HAP-1 (cell line): ENCODE measurements around the gene EXOSC3.
"Not testable (repeated sequence)": the region's sequence is repeated elsewhere in the genome, so short reads cannot be mapped to it uniquely, and the experiment has no call there.

ENCODE experiments used
- DNase-seq, 2 experiments: peaks; one replicate each; pipeline ENCODE4 v3.0.0-alpha.2; 2016 to 2020; ENCODE audit warnings: low spot score in 2 of 2
- H3K27me3 ChIP-seq: fragments of 250-450 bp; sonication (Bioruptor Pico); 2 replicates; pipeline ENCODE4 v1.5.1; 2020; ENCODE audit warnings: low read depth, mild to moderate bottlenecking, moderate library complexity
- H3K36me3 ChIP-seq: fragments of 250-450 bp; sonication (Bioruptor Pico); replicated peaks from 2 replicates; pipeline ENCODE4 v1.5.1; 2020; ENCODE audit warnings: mild to moderate bottlenecking
- H3K4me1 ChIP-seq: fragments of 250-450 bp; sonication (Bioruptor Pico); 2 replicates; pipeline ENCODE4 v1.5.1; 2020; ENCODE audit warnings: mild to moderate bottlenecking
- H3K4me3 ChIP-seq: fragments of 250-450 bp; sonication (Bioruptor Pico); 2 replicates; pipeline ENCODE4 v1.5.1; 2020; ENCODE audit warnings: mild to moderate bottlenecking, moderate library complexity
- H3K9me3 ChIP-seq: fragments of 250-450 bp; sonication (Bioruptor Pico); 2 replicates; pipeline ENCODE4 v1.5.1; 2020; ENCODE audit warnings: mild to moderate bottlenecking, moderate library complexity
- in situ Hi-C: fragments of 300-500 bp; cut with MboI; formaldehyde crosslinking; loops from 3 replicates; pipeline ENCODE4 v1.14.3; 2020; ENCODE audit warnings: low sequenced_read_pairs, inconsistent platforms, mixed read lengths

Gene EXOSC3

GRCh38 chr9:37798677-37799076 is 13.8 kb upstream of the EXOSC3 start:
- in situ Hi-C loops: no loop called here
- Histone ChIP-seq H3K27me3 (no peaks in the 10 kb centered on the region), H3K9me3 (no peaks in the 10 kb centered on the region), H3K4me1 (peaks cover 12% of the 10 kb centered on the region), H3K4me3 (no peak overlapping the region), H3K36me3 (no peaks in the 10 kb centered on the region)
- no peak for DNase-seq

DNA sequence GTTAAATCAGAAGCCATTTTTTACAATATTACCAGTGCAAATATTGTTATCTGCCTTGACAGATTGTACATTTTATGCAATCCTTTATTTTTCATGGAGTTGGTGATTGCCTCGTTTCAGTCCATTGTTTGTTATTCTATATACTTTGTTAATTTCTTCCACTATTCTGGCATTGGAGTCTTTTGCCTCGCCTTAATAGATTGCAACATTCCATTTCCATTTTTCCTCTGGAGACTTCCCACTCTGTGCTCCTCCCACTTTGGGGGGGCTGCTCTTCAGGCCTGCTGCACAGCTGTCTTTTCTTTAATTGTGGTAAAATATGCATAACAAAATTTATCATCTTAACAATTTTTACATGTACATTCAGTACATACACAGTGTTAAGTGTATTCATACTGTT is 11.4 kb upstream of the EXOSC3 start:
- H3K36me3 ChIP-seq: no peaks in the 10 kb centered on the region
- no peak overlapping the region for H3K4me3 ChIP-seq
- H3K4me1 ChIP-seq: peaks cover 5% of the 10 kb centered on the region
- H3K27me3 ChIP-seq: no peaks in the 10 kb centered on the region
- DNase-seq: no peak
- H3K9me3 ChIP-seq: no peaks in the 10 kb centered on the region
- in situ Hi-C loops: no loop called here

- no peak for DNase-seq
- Histone ChIP-seq H3K27me3 (no peaks in the 10 kb centered on the region), H3K9me3 (no peaks in the 10 kb centered on the region), H3K36me3 (no peaks in the 10 kb centered on the region), H3K4me3 (no peak overlapping the region), H3K4me1 (no peaks in the 10 kb centered on the region)
- in situ Hi-C loops: no loop called here
Observed at GRCh38 chr9:37792122-37792521, 7.3 kb upstream of the EXOSC3 start.

DNA sequence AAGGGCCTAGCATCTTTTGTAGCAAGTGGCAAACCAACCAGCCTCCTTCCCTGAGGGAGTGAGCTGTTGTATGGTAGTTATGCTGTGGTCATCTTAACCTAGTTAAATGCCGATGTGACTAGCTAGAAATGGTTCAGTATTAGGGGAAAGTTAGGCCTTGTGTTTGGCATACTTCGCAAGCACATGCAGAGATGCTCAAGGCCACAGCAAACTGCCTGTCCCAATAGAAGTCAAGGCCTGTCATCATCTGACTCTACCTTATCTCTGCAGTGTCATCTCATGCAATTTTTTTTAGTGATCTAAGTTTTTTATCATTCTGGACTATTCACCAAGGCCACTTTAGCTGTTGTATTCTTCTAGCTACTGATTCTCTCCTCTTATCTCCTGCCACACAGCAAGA is 5.2 kb upstream of the EXOSC3 start:
- H3K4me1 ChIP-seq: 0 out of 2 replicates have a peak, but pooled peaks cover 3% of the 10 kb centered on the region
- DNase-seq: no peak
- in situ Hi-C loops: no loop called here
- no peaks in the 10 kb centered on the region for H3K9me3 ChIP-seq
- no peaks in the 10 kb centered on the region for H3K27me3 ChIP-seq
- no peaks in the 10 kb centered on the region for H3K36me3 ChIP-seq
- no peak overlapping the region for H3K4me3 ChIP-seq

DNA sequence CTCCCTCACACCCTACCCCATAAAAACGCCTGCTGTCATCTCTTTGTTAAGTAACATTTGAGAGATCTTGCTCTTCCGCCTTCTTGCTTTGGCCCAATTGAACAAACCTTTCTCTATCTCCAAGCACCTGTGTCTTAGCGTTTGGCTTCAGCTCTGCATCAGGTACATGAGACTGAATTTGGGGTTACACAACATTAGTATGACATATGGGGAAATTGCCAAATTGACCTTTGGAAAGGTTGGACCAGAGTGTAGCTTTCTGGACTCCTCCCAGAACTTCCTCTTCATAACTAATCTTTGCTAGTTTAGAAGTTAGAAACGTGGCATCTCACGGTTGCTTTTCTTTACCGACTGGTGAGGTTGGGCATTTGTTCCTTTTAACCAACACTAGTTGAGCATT is 3.5 kb upstream of the EXOSC3 start:
- H3K4me3 ChIP-seq: no peak overlapping the region
- DNase-seq: no peak
- H3K4me1 ChIP-seq: peaks cover 9% of the 10 kb centered on the region
- no peaks in the 10 kb centered on the region for H3K9me3 ChIP-seq
- no peaks in the 10 kb centered on the region for H3K27me3 ChIP-seq
- in situ Hi-C loops: no loop called here
- H3K36me3 ChIP-seq: peaks cover 6% of the 10 kb centered on the region

DNA sequence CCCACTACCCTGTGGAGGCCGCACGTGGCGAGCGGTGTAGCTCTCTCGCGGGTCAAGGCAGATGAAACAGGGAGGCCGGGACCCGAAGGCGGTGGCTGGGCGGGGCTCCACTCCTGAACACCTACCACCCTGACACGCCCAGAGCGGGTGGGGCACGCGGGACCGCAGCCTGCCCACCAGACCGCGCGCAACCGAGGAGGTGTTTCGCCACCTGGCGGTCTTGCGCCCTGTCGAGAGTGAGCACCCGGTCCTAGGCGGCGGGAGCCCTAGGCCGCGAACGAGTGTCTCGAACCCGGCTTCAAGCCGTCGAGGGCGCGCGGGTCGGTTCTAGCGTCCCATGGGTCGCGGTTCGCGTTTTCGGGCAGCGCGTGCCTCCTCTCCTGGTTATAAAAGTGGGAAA is 2.2 kb upstream of the EXOSC3 start:
- in situ Hi-C loops: no loop called here
- H3K4me3 ChIP-seq: no peak overlapping the region

GRCh38 chr9:37784291-37784615 is 611 bp downstream of the EXOSC3 start:
- in situ Hi-C loops: no loop called here
- DNase-seq: no peak
- Histone ChIP-seq H3K9me3 (no peaks in the 10 kb centered on the region), H3K4me3 (peak overlapping the region; percentile 98), H3K27me3 (no peaks in the 10 kb centered on the region), H3K36me3 (peaks cover 47% of the 10 kb centered on the region), H3K4me1 (peaks cover 13% of the 10 kb centered on the region)

More for the DNA sequence above, 2.2 kb upstream of the EXOSC3 start:
- Histone ChIP-seq H3K9me3 (no peaks in the 10 kb centered on the region), H3K36me3 (peaks cover 19% of the 10 kb centered on the region), H3K4me1 (peaks cover 13% of the 10 kb centered on the region), H3K27me3 (no peaks in the 10 kb centered on the region)
- DNase-seq: no peak

GRCh38 chr9:37778534-37778933 is 6.3 kb downstream of the EXOSC3 start:
- no peaks in the 10 kb centered on the region for H3K27me3 ChIP-seq
- no peak for DNase-seq
- in situ Hi-C loops: no loop called here
- H3K4me1 ChIP-seq: peaks cover 5% of the 10 kb centered on the region
- H3K9me3 ChIP-seq: no peaks in the 10 kb centered on the region
- H3K4me3 ChIP-seq: no peak overlapping the region
- H3K36me3 ChIP-seq: peaks cover 75% of the 10 kb centered on the region

DNA sequence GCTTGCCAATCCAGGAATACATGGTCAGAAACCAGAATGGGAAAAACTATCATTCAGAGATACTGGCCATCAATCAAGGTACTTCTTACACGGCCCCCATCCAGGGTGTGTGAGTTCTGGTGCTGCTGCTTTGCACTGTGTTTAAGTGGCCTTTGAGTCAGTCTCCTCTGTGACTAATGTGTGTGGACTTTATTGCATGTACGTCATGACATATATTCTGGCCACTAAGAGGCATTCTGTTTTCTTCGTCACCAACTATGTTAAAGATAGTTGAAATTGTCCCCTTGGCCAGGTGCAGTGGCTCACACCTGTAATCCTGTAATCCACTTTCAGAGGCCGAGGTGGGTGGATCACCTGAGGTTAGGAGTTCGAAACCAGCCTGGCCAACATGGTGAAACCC is 8.5 kb downstream of the EXOSC3 start:
- H3K4me1 ChIP-seq: no peaks in the 10 kb centered on the region
- H3K4me3 ChIP-seq: no peak overlapping the region
- no peaks in the 10 kb centered on the region for H3K27me3 ChIP-seq
- H3K36me3 ChIP-seq: peaks cover 56% of the 10 kb centered on the region
- no peak for DNase-seq
- no peaks in the 10 kb centered on the region for H3K9me3 ChIP-seq
- in situ Hi-C loops: no loop called here

- Histone ChIP-seq H3K9me3 (no peaks in the 10 kb centered on the region), H3K4me1 (no peaks in the 10 kb centered on the region), H3K27me3 (no peaks in the 10 kb centered on the region), H3K36me3 (peaks cover 50% of the 10 kb centered on the region), H3K4me3 (no peak overlapping the region)
- in situ Hi-C loops: no loop called here
- no peak for DNase-seq
Observed at GRCh38 chr9:37775216-37775919, 9.5 kb downstream of the EXOSC3 start.

GRCh38 chr9:37769995-37770394 is 14.9 kb downstream of the EXOSC3 start:
- DNase-seq: no peak
- no peaks in the 10 kb centered on the region for H3K4me1 ChIP-seq
- H3K4me3 ChIP-seq: no peak overlapping the region
- in situ Hi-C loops: no loop called here
- no peaks in the 10 kb centered on the region for H3K27me3 ChIP-seq
- H3K36me3 ChIP-seq: peaks cover 14% of the 10 kb centered on the region
- no peaks in the 10 kb centered on the region for H3K9me3 ChIP-seq

DNA sequence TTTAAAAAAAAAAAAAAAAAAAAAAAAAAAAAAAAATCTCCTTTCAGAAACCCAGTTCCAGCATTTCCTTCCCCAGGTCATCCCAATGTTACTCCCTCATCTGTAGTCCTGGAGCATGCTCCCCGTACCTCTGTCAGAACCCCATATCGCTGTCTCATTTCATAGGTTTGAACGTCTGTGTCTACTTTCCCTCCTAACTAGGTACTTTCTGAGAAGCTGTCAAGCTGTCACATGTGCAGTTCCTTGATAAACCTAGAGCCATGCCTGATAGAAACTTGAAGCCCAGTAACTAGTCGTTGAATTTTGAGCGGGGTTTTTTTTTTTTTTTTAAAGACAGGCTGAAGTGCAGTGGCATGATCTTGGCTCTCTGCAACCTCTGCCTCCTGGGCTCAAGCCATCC is 15.6 kb downstream of the EXOSC3 start:
- H3K4me1 ChIP-seq: no peaks in the 10 kb centered on the region
- peaks cover 17% of the 10 kb centered on the region for H3K36me3 ChIP-seq
- H3K4me3 ChIP-seq: no peak overlapping the region
- no peaks in the 10 kb centered on the region for H3K27me3 ChIP-seq
- no peak for DNase-seq
- no peaks in the 10 kb centered on the region for H3K9me3 ChIP-seq
- in situ Hi-C loops: no loop called here

- H3K36me3 ChIP-seq, DNase-seq, H3K4me1 ChIP-seq, in situ Hi-C loops, H3K4me3 ChIP-seq, H3K9me3 ChIP-seq, H3K27me3 ChIP-seq: not testable (repeated sequence)
Observed at GRCh38 chr9:37765263-37765662, 19.6 kb downstream of the EXOSC3 start.

DNA sequence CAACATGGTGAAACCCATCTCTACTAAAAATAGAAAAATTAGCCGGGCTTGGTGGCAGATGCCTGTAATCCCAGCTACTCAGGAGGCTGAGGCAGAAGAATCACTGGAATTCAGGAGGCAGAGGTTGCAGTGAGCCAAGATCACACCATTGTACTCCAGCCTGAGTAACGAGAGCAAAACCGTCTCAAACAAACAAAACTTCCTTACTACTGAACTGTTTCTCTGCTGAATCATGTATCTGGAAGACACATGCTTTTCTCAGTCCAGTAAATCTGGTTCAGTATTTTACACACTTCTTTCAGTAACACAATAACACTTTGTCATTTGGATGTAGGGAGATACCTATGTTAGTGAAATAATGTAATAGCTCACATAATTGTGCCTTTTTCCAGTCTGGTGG is 23.4 kb downstream of the EXOSC3 start:
- no peak for DNase-seq
- Histone ChIP-seq H3K4me1 (no peaks in the 10 kb centered on the region), H3K27me3 (no peaks in the 10 kb centered on the region), H3K36me3 (peaks cover 3% of the 10 kb centered on the region; the same call in 1 of the 2 replicates), H3K9me3 (no peaks in the 10 kb centered on the region; the same call in 1 of the 2 replicates), H3K4me3 (no peak overlapping the region)
- in situ Hi-C loops: no loop called here
